HepG2 (cell line): ENCODE data around the gene CASD1. TPM values are rescaled to one million over a fixed set of nuclear protein-coding genes. Genes with fewer than 3 reads are reported as not detected.
A peak's percentile ranks its signal among the peaks of the same experiment; 100 is the strongest.

Experiments used
- GLMP ChIP-seq: sonication (generic); formaldehyde crosslinking; IDR thresholded peaks from 2 replicates; pipeline ENCODE4 v1.9.0; 2021; ENCODE audit warnings: missing genetic modification reagents, mild to moderate bottlenecking, borderline replicate concordance
- ISX ChIP-seq: sonication (generic); formaldehyde crosslinking; conservative IDR thresholded peaks from 2 replicates; pipeline ENCODE4 v1.5.0; 2020; ENCODE audit warnings: missing genetic modification reagents
- KDM5A ChIP-seq: fragments of 200-600 bp; sonication (generic); IDR thresholded peaks from 2 replicates; pipeline ENCODE4 v1.7.0; 2018; ENCODE audit warnings: antibody characterized with exemption, mild to moderate bottlenecking, low read length, borderline replicate concordance
- MBD4 ChIP-seq: IDR thresholded peaks from 2 replicates; pipeline ENCODE4 v1.6.1; 2012; ENCODE audit warnings: low read length, inconsistent platforms, borderline replicate concordance
- MTA1 ChIP-seq: sonication (generic); formaldehyde crosslinking; IDR thresholded peaks from 2 replicates; pipeline ENCODE4 v1.4.0; 2020; ENCODE audit warnings: missing genetic modification reagents, mild to moderate bottlenecking, borderline replicate concordance
- NFAT5 ChIP-seq: sonication (generic); formaldehyde crosslinking; IDR thresholded peaks from 2 replicates; pipeline ENCODE4 v1.4.0; 2020; ENCODE audit warnings: missing genetic modification reagents
- RELA ChIP-seq: sonication (generic); formaldehyde crosslinking; IDR thresholded peaks from 2 replicates; pipeline ENCODE4 v1.4.0; 2020; ENCODE audit warnings: missing genetic modification reagents
- RFX3 ChIP-seq: IDR thresholded peaks from 2 replicates; pipeline ENCODE4 v1.6.1; 2016; ENCODE audit warnings: missing biosample characterization, missing genetic modification reagents
- SMAD3 ChIP-seq: sonication (generic); formaldehyde crosslinking; IDR thresholded peaks from 2 replicates; pipeline ENCODE4 v1.4.0; 2020; ENCODE audit warnings: missing genetic modification reagents
- SMARCC2 ChIP-seq: fragments of 450-650 bp; IDR thresholded peaks from 2 replicates; pipeline ENCODE4 v1.6.1; 2017; ENCODE audit warnings: antibody characterized with exemption, mild to moderate bottlenecking
- SOX5 ChIP-seq: IDR thresholded peaks from 2 replicates; pipeline ENCODE4 v1.6.1; 2016; ENCODE audit warnings: borderline replicate concordance
- SRSF1 ChIP-seq: fragments of 200-400 bp; formaldehyde crosslinking; optimal IDR thresholded peaks from 2 replicates; pipeline ENCODE3; 2017; ENCODE audit warnings: mild to moderate bottlenecking, low read depth, low read length, moderate library complexity
- U2AF2 ChIP-seq: fragments of 200-400 bp; formaldehyde crosslinking; IDR thresholded peaks from 2 replicates; pipeline ENCODE4 v1.6.1; 2017; ENCODE audit warnings: low read depth, mild to moderate bottlenecking, low read length
- ZBTB8A ChIP-seq: sonication (generic); formaldehyde crosslinking; IDR thresholded peaks from 2 replicates; pipeline ENCODE4 v1.4.0; 2020; ENCODE audit warnings: mild to moderate bottlenecking, low read depth, missing genetic modification reagents, borderline replicate concordance
- ZNF282 ChIP-seq: fragments of 450-650 bp; IDR thresholded peaks from 2 replicates; pipeline ENCODE4 v1.6.1; 2018; ENCODE audit not compliant: partially characterized antibody
- ZNF513 ChIP-seq: sonication (generic); formaldehyde crosslinking; conservative IDR thresholded peaks from 2 replicates; pipeline ENCODE4 v1.5.0; 2020; ENCODE audit warnings: missing genetic modification reagents
- ZNF775 ChIP-seq: sonication (generic); formaldehyde crosslinking; IDR thresholded peaks from 2 replicates; pipeline ENCODE4 v1.4.0; 2020; ENCODE audit warnings: missing genetic modification reagents, mild to moderate bottlenecking, moderate library complexity, borderline replicate concordance
- ZNF891 ChIP-seq: sonication (generic); formaldehyde crosslinking; IDR thresholded peaks from 2 replicates; pipeline ENCODE4 v1.5.0; 2020; ENCODE audit warnings: mild to moderate bottlenecking, missing genetic modification reagents
- polyA plus RNA-seq, 8 experiments: library from polyadenylated mRNA; depleted of rRNA in 3 of 8; stranded (reverse) in 7 of 8; unstranded in 1 of 8; fragments of >200 nt; fragmentation: Illumina TruSeq in 4 of 8; extraction: Trizol in 4 of 8; gene quantifications; 2 replicates each; pipeline versions ENCODE4 v1.2.1 to v1.2.3, GENCODE V29; 2011 to 2016; ENCODE audit warnings: low read depth in 4 of 8, missing spikeins in 1 of 8, mixed read lengths in 1 of 8; ENCODE audit not compliant: insufficient read depth in 1 of 8
- total RNA-seq, 5 experiments: library from RNA; depleted of rRNA; stranded (reverse); fragments of >200 nt; fragmentation: Illumina TruSeq; extraction: Trizol; gene quantifications; 2 replicates each; pipeline ENCODE4 v1.2.3, GENCODE V29; 2016; ENCODE audit warnings: low read depth in 1 of 5
- TF ChIP-seq, protein P1 (sequence below): sonication (generic); formaldehyde crosslinking; IDR thresholded peaks from 2 replicates; pipeline ENCODE4 v1.8.0; 2022; ENCODE audit warnings: missing genetic modification reagents, mild to moderate bottlenecking, moderate library complexity, borderline replicate concordance

CASD1 gene
- total and polyA plus RNA-seq, 2 of the 13 experiments (the other 11 are each of a cell fraction or from before 2014, with no cell fraction given): 22.9 to 32.6 TPM

DNA sequence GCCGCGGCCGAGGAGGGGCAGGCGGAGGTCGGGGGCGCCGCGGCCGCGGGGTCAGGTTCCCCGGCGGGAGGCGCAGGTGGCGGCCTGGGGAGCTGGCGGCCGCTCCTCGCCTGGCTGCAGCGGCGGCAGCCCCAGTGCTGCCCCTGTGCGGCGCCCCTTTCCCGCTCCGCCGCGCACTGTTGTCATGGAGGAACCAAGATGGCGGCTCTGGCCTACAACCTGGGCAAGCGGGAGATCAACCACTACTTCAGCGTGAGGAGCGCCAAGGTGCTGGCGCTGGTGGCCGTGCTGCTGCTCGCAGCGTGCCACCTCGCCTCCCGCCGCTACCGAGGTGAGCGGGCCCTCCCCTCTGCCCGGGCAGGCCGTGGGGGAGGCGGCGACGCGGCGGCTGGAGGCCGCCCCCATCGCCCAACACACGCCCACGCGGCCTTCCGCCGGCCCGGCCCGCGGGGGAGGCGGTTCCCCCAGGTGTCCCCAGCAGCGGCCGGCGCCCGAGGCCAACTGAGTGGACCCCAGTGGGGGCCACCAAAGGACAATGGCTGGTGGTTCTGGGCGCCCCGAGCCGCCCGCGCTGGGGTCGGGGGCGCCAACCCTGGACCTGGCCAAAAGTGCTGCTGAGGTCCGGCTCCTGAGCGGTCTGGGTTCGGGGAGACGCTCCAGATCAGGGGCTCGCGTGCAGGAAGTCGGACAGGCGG lies 425 bp downstream of the CASD1 start (continued):
- no peak for TF ChIP-seq ZNF775 (CRISPR knock-in tag)
- TF ChIP-seq ZNF513 (CRISPR knock-in tag): no peak
- no peak; the same call in 1 of the 2 replicates for TF ChIP-seq MTA1 (CRISPR knock-in tag)
- TF ChIP-seq SMAD3 (CRISPR knock-in tag): 0 out of 2 replicates have a peak, but pooled peaks have one; percentile 6
- TF ChIP-seq KDM5A: no peak
- peak; percentile 76 for TF ChIP-seq SRSF1
- no peak for TF ChIP-seq RFX3 (CRISPR knock-in tag)
- no peak for TF ChIP-seq SMARCC2
- no peak for TF ChIP-seq ZNF282
- TF ChIP-seq NFAT5 (CRISPR knock-in tag): no peak
- TF ChIP-seq RELA (CRISPR knock-in tag): no peak
- no peak for TF ChIP-seq GLMP (CRISPR knock-in tag)
- TF ChIP-seq SOX5 (CRISPR knock-in tag): 0 out of 2 replicates have a peak, but pooled peaks have one; percentile 3
- TF ChIP-seq, protein P1, sequence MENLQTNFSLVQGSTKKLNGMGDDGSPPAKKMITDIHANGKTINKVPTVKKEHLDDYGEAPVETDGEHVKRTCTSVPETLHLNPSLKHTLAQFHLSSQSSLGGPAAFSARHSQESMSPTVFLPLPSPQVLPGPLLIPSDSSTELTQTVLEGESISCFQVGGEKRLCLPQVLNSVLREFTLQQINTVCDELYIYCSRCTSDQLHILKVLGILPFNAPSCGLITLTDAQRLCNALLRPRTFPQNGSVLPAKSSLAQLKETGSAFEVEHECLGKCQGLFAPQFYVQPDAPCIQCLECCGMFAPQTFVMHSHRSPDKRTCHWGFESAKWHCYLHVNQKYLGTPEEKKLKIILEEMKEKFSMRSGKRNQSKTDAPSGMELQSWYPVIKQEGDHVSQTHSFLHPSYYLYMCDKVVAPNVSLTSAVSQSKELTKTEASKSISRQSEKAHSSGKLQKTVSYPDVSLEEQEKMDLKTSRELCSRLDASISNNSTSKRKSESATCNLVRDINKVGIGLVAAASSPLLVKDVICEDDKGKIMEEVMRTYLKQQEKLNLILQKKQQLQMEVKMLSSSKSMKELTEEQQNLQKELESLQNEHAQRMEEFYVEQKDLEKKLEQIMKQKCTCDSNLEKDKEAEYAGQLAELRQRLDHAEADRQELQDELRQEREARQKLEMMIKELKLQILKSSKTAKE (CRISPR knock-in tag): no peak; the same call in 1 of the 2 replicates
- 0 out of 2 replicates have a peak, but pooled peaks have one; percentile 52 for TF ChIP-seq ISX (CRISPR knock-in tag)
- TF ChIP-seq U2AF2: no peak
- peak; percentile 69; the same call in 1 of the 2 replicates for TF ChIP-seq ZNF891 (CRISPR knock-in tag)
- no peak for TF ChIP-seq MBD4
- TF ChIP-seq ZBTB8A: no peak
